Measurements from ENCODE around the gene GSS.

Gene GSS

DNA sequence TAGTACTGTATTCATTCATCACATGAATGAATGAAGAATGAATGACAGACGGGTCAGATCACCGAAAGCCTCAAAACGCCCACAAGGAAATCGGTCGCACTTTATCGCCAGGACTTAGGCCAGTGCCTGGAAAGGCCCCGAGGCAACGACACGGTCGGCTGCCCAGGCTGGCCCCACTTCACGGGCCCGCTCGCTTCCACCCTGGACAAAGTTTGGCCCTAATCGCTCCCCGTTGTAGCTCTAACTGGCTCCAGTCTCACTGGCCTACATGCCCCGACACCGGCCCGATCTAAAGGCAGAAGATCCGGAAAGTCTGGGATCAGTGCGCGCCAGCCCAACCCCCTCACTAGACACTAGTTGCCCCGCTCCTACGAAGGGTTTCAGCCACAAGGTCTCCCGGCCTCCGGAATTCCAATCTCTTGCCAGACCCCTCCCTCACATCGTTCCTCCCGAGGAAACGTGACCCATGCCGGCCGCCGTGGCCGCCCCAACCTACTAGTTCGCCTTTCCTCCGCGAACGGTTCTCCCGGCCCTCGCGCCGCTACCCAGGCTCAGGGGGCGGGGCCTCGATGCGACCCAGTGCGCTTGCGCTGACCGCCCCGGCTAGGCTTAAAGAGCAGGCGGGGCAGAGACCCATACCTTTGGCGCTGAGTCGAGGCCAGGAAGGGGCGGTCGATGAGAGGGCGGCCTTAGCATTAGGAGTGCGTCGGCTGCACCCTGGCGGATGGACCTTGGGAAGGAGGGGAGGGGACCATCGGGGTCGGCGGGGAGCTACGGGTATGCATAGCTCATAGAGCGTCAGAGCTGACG lies at the start of gene GSS, which contains the start of gene MYH7B:
Gene GSS, minus strand, starts transcription at position 576 of the 810 bp plus-strand sequence. CDS start 3,954 bp downstream, outside the sequence.
Gene MYH7B, plus strand, starts transcription at position 638 of the 810 bp plus-strand sequence. CDS start 22,138 bp downstream, outside the sequence.
- peak; percentile 96 for DNase-seq

DNA sequence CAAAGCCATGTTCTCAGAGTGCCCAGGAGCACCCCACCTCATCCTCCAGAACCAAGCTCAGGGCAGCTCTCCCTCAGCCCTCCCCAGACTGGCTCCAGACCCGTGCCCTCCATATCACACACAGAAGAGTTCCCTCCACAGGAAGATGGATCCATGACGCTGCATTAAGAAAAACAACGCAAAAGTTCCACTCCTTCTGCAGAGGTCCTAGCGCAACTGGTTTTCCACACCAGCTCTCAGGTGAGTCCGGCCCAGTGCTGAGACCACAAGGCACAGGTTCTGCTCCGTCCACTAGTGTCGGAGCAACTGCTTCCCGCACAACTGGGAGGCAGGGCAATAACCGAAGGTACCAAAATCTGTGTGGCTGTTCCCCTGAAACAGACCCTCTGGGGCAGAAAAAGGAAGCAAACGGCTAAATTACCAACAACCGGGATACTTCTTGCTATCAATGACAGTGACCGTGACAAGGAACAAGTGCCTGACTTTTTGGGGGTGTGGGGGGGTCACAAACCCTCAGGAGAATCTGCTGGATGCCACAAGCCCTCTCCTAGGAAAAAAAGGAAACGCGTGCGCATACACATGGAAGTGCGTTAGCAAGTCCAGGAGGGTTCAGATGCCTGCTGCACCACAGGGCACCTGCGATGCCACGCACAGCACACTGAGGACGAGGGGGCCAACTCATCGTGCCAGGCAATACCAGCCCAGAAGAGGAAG lies 49.3 kb upstream of the GSS start:
- DNase-seq, result no peak

DNA sequence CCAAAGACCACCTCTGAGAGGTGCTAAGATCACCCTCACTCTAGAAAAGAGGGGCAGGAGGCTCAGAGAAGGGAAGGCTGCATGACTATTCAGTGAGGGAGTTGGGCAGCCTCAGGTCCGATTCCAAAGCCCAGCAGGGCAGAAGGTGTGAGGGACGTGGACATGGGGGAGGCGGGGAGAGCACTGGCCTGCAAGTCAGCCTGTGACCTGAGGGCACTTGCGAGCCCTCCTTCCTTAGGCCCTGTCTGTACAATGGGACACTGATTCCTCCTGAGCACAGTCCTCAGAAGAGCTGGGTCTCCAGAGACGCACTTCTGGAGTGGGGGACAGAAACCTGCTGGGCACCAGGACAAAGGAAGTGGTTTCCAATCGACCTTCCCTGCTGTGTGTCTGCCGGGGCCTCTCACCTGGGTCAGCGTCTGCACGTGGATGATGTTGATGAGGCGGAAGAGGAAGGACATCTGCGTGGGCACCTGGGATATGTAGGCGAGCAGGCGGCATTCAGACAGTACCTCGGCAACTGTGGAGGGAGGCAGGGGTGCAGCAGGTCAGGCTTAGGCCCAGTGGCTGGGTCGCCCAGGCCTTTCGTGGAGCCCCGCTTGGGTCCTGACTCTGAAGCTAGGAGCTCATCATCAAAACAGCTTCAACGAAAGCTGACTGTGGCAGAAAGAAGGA lies 48.6 kb upstream of the GSS start:
- no peak for DNase-seq

DNA sequence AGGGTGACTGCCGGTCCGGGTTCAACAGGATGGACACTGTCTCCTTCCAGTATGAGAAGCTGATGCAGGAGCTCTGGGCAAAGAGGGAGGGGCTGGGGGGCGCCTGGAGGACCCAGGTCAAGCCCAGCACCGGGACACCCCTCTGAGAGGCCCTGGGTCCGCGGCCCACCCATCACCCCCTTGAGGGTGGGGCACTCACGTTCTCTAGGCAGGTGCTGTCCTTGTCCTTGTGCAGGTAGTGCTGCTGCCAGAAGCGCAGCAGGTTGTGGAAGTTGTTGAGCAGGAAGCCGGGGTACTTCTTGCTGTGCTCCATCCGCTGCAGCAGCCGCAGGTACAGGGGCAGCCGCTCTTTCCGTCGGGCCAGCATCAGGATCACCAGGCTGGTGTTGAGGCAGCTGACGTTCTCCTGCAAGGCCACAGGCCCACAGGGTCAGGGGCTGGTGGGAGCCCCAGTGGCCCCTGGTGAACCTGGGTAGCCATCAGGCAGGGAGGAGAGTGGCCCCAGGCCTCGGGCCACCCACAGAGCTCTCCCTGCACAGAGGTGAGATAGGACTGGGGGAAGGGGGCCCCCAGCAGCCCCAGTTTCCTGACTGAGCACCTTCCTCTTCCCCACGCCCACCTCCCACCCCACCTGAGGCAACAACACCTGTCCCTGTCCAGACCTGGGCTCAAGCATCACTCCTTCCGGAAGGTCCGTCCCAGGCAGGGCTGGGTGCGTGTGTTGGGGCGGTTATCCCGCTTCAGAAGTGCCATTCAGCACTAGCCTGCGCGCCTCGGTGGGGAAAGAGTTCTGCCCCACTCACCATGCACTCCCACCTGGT lies 47.8 kb upstream of the GSS start:
- no peak for DNase-seq

DNA sequence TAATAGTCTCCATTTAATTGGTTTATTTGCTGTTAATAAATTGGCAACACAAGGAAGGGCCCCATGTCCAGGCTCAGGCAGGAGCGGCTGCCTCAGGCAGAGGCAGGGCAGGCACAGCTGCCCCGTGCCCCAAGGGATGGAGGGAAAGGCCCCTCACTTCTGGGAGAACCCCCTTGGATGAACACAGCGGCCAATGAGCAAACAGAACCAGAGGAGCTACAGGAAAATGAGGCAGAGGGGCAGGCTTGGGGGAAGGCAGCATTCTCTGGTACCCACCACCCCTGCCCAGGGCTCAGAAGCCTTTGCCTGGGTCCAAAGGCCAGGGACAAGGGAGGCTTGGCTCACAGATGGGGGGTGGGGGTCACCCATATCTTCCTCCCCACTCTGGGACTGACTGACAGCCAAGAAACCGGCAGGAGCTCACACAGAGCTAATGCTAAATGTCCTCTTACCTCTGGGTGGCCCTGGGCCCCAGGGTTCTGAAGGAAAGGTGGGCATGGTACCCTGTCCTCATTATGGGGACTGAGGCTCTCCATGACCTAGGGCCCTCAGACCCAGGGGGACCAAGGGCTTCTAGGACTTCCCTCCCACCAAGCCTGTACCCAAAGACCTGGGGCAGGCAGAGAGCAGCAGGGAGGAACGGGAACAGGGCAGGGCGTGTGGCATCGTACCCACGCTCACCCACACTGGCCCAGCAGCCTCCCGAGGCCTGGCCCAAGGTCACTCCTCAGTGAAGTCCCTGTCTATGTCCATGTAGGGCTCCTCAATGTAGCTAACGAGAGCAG lies 47.0 kb upstream of the GSS start:
- DNase-seq, result no peak

DNA sequence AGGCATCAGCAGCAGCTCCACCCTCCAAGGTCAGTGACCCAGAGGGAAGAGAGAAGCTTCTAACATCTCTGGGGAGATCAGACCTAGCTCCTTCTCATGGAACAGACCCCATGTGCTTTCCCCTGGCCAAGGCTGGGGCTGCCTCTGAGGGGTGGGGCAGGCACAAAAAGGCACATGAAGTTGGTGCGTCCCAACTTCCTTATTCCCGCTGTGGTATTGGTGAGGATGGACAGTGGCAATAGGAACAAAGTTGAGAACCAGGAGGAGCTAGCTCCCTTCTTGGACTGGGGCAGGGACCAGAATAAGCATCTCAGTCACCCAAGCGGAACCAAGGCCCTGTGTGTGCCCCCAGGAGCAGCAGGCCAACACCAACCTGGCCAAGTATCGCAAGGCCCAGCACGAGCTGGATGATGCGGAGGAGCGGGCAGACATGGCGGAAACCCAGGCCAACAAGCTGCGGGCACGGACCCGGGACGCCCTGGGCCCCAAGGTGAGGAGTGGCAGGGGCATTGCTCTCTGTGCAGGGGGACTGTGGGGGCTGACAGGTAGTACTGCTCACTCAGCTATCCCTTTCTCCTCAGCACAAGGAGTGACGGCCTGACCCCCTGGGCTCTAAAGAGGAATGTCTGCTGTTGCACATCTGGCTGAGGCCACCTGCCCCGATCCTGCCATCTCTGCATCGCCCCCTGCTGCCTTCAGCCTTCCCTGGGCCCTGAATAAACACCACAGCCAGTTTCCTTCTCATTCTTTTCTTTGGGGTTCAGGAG lies 46.2 kb upstream of the GSS start:
- no peak for DNase-seq

DNA sequence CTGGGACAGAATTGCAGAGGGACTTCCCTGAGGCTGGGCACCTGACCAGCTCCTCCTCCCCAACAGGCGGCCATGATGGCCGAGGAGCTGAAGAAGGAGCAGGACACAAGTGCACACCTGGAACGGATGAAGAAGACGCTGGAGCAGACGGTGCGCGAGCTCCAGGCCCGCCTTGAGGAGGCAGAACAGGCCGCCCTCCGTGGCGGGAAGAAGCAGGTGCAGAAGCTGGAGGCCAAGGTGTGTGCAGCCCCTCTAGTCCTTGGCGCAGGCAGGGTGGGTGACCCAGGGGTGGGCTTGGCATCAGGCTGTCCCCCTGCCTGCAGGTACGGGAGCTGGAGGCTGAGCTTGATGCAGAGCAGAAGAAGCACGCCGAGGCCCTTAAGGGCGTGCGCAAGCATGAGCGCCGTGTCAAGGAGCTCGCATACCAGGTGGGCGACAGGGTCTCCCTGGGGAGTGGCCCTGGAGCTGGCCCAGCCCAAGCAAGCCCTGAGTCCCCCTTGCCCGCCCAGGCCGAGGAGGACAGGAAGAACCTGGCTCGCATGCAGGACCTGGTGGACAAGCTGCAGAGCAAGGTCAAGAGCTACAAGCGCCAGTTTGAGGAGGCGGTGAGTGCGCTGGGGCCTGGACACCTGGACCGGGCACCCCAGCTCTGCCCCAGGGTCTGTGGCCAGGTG lies 45.5 kb upstream of the GSS start:
- no peak for DNase-seq

DNA sequence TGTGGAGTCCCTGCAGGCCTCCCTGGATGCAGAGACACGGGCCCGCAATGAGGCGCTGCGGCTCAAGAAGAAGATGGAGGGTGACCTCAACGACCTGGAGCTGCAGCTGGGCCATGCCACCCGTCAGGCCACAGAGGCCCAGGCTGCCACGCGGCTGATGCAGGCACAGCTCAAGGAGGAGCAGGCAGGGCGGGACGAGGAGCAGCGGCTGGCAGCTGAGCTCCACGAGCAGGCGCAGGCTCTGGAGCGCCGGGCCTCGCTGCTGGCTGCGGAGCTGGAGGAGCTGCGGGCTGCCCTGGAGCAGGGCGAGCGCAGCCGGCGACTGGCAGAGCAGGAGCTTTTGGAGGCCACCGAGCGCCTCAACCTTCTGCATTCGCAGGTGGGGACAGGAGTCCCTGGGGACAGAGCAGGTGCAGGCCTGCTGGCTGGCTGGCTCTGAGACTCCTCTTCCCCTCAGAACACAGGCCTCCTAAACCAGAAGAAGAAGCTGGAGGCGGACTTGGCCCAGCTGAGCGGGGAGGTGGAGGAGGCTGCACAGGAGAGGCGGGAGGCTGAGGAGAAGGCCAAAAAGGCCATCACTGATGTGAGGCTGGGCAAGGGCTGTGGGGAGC lies 44.8 kb upstream of the GSS start:
- DNase-seq, result no peak

DNA sequence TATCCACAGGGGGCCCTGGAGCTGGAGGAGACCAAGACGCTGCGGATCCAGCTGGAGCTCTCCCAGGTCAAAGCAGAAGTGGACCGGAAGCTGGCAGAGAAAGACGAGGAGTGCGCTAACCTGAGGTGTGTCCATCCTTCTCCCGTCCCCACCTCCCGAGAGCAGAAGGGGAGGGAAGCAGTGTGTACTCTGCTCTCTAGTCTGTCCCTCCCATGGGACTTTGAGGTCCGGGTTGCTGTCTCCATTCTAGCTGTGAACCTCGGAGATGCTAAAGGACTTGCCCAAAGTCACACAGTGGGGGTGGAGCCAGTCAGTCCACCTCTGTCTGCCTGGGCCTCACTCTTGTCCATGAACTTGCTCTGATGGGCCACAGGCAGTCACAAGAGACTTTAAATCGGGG lies 44.2 kb upstream of the GSS start:
- no peak for DNase-seq

DNA sequence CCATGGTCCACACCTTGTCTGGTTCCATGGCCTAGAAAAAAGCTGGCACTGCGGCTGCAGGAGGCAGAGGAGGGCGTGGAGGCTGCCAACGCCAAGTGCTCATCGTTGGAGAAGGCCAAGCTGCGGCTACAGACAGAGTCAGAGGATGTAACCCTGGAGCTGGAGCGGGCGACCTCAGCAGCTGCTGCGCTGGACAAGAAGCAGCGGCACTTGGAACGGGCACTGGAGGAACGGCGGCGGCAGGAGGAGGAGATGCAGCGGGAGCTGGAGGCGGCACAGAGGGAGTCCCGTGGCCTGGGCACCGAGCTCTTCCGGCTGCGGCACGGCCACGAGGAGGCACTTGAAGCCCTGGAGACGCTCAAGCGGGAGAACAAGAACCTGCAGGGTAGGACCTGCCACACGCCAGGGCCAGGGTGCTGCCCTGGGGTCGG lies 43.4 kb upstream of the GSS start:
- no peak for DNase-seq

DNA sequence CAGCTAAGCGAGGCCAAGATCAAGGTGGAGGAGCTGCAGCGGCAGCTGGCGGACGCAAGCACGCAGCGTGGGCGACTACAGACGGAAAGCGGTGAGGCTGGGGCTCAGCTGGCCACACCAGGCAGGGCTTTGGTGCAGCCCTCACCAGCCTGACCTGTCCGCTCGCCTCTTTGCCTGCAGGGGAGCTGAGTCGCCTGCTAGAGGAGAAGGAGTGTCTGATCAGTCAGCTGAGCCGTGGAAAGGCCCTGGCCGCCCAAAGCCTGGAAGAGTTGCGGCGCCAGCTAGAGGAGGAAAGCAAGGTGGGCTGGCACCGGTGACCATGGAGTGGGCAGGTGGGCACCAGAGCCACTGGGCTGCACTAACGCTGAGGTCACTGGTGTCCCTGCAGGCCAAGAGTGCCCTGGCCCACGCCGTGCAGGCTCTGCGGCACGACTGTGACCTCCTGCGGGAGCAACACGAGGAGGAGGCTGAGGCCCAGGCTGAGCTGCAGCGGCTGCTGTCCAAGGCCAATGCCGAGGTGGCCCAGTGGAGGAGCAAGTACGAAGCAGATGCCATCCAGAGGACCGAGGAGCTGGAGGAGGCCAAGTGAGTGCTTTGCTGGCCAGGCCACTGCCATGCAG lies 42.8 kb upstream of the GSS start:
- DNase-seq, result no peak

DNA sequence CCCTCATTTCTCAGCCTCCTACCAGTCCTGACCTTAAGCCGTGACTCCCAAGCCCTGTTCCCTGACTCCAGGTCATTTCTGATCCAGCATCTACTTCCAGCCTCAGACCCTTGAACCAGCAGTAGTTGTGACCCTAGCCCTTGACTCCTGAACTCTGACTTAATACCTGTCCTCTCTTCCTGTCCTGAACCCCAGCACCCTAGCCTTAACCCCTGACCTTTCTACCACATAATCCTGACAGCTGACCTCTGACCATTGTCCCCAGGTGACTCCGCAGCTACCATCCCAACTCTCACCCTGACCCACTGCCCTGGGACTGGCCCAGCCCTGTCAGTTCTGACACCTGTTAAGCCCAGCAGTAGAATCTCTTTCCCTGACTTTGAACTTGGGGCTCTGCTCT lies 42.2 kb upstream of the GSS start:
- DNase-seq, result no peak

DNA sequence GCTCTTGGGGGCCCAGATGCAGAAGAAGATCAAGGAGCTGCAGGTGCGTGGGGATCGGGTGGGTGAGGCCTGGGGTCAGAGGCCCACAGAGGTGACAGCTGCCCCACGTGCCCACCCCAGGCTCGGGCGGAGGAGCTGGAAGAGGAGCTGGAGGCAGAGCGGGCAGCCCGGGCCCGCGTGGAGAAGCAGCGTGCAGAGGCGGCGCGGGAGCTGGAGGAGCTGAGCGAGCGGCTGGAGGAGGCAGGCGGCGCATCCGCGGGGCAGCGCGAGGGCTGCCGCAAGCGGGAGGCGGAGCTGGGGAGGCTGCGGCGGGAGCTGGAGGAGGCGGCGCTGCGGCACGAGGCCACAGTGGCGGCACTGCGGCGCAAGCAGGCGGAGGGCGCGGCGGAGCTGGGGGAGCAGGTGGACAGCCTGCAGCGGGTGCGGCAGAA lies 41.5 kb upstream of the GSS start:
- DNase-seq, result peak; percentile 29

DNA sequence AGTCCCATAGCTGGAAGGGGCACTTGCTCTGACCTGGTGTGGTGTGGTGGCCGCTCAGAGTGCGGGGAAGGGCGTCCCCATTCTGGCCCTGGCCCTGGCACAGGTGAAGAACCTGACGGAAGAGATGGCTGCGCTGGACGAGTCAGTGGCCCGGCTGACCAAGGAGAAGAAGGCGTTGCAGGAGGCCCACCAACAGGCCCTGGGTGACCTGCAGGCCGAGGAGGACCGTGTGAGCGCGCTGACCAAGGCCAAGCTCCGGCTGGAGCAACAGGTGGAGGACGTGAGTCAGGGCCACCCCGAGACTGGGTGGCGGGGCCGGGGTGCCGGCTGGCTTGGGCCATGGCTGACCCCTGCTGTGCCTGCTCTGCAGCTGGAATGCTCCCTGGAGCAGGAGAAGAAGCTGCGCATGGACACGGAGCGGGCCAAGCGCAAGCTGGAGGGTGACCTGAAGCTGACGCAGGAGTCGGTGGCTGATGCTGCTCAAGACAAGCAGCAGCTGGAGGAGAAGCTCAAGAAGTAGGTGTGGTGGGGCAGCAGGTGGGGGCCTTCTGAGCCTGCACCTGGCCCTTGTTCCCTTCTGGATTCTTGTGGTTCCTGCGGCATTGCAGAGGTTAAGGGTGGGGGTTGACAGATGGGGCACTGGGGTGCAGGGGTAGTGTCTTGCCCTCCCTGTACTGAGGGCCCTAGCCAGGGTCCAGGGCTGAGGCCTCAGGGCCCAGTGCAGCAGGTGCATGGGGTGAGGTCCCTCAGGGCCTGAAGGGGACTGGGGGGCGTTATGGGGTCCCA lies 40.8 kb upstream of the GSS start:
- no peak for DNase-seq

DNA sequence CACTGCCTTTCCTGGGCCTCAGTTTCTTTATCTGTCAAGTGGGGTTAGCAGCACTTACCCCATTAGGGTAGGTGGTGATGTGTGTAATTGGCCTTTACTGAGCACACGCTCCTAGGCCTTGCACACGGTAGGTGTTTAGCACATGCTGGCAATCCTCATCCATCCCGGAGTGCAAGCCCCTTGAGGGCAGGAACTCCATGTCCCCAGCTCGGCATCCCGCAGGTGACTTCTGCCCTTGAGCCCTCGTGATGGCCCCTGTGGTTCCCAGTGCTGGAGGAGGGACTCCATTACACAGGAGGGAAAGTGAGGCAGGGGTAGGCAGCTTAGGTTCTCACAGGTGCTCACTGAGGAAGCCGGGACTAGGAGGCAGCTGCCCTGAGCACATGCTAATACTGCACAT lies 40.1 kb upstream of the GSS start:
- DNase-seq, result no peak

DNA sequence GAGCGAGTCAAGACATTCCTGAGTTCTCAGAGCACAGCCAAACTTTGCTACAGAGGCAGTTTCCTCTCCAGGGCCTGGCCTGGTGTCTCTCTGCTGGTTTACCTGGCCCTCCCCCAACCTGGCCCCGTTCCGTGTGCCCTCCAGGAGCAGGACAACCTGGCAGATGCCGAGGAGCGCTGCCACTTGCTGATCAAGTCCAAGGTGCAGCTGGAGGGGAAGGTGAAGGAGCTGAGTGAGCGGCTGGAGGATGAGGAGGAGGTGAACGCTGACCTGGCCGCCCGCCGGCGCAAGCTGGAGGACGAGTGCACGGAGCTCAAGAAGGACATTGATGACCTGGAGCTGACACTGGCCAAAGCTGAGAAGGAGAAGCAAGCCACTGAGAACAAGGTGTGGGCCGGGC lies 39.6 kb upstream of the GSS start:
- DNase-seq, result no peak

DNA sequence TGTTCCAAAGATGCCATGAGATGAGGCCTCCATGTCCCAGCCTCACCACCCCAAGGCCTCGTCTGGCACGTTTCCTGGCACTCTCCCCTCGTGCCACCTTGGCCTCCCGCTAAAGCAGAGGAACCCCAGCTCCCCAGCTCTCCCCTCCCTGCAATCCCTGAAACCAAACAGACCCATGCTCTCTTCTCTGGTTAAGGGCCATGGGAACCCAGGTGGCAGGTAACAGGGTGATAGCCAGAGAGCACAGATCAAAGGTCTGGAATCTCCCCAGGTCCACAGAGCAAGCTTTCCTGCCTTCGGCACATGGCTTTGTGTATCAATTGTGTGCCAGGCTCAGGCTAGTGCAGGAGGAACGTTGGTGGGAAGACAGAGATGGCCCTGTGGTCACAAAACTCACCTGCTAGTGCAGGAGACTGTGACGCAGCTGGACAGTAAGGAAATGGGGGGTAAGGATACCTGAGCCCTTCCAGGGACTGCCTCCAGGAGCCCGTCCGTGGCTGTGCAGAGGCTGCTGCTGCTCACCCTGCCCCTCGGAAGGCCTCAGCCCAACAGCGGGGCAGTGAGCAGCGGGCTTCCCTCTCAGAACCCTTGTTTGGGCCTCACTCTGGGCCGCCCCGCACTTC lies 39.0 kb upstream of the GSS start:
- DNase-seq, result no peak

DNA sequence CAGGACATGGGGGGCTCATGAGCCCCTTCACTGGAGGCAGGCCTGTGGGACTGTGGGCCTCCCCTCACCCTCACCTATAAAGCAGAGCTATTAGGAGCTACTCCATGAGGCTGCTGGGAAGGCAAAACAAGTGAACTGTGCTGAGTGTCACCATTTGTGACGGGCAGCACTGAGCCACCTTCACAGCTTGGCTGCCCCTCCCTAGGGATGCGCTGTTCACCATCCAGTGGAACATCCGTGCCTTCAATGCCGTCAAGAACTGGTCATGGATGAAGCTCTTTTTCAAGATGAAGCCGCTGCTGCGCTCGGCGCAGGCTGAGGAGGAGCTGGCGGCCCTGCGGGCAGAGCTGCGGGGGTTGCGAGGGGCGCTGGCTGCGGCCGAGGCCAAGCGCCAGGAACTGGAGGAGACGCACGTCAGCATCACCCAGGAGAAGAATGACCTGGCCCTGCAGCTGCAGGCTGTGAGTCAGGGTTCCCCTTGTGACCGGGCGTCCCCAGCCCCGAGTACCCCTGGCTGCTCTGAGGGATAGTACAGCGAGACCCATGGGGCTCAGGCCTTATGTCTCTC lies 38.4 kb upstream of the GSS start:
- DNase-seq, result no peak

Data from fibroblast of skin of right biceps (primary cell).